ENCODE results near the gene SPO11.
A peak's percentile ranks its signal among the peaks of the same experiment; 100 is the strongest.

- TF ChIP-seq, protein P1, sequence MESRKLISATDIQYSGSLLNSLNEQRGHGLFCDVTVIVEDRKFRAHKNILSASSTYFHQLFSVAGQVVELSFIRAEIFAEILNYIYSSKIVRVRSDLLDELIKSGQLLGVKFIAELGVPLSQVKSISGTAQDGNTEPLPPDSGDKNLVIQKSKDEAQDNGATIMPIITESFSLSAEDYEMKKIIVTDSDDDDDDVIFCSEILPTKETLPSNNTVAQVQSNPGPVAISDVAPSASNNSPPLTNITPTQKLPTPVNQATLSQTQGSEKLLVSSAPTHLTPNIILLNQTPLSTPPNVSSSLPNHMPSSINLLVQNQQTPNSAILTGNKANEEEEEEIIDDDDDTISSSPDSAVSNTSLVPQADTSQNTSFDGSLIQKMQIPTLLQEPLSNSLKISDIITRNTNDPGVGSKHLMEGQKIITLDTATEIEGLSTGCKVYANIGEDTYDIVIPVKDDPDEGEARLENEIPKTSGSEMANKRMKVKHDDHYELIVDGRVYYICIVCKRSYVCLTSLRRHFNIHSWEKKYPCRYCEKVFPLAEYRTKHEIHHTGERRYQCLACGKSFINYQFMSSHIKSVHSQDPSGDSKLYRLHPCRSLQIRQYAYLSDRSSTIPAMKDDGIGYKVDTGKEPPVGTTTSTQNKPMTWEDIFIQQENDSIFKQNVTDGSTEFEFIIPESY (IDR thresholded peaks at IDR 0.05; ENCODE audit: extremely low read depth, insufficient replicate concordance, low read length) = no peak
- TF ChIP-seq, protein P2, sequence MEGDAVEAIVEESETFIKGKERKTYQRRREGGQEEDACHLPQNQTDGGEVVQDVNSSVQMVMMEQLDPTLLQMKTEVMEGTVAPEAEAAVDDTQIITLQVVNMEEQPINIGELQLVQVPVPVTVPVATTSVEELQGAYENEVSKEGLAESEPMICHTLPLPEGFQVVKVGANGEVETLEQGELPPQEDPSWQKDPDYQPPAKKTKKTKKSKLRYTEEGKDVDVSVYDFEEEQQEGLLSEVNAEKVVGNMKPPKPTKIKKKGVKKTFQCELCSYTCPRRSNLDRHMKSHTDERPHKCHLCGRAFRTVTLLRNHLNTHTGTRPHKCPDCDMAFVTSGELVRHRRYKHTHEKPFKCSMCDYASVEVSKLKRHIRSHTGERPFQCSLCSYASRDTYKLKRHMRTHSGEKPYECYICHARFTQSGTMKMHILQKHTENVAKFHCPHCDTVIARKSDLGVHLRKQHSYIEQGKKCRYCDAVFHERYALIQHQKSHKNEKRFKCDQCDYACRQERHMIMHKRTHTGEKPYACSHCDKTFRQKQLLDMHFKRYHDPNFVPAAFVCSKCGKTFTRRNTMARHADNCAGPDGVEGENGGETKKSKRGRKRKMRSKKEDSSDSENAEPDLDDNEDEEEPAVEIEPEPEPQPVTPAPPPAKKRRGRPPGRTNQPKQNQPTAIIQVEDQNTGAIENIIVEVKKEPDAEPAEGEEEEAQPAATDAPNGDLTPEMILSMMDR (IDR thresholded peaks at IDR 0.05 in 2 of 3, conservative IDR thresholded peaks at IDR 0.05 in 1 of 3; ENCODE audit: borderline replicate concordance in 1 of 3, insufficient read depth in 1 of 3, low read depth in 2 of 3, low read length in 2 of 3) = peak; percentile 30 to 66 (median 55); a peak in 5 of 6 replicates
These were observed 38.6 kb upstream of the SPO11 start for GRCh38 chr20:57291003-57291402.
